H1 (cell line): Measurements from ENCODE around the gene STT3A. TPM values are rescaled to one million over a fixed set of nuclear protein-coding genes. Genes with fewer than 3 reads are reported as not detected.

Source experiments
- CTCF ChIA-PET: fragments of 300-600 bp; sonication (Branson Sonifier 250); formaldehyde crosslinking; loops from one replicate; lab custom pipeline; 2021; ENCODE audit not compliant: partially characterized antibody; lab: Charles Lee
- POLR2A ChIA-PET: fragments of 300-600 bp; sonication (Branson Sonifier 250); formaldehyde crosslinking; loops from one replicate; lab custom pipeline; 2021; ENCODE audit warnings: inconsistent platforms; ENCODE audit not compliant: partially characterized antibody; lab: Charles Lee
- DNase-seq, 2 experiments: peaks; one replicate each; pipeline versions ENCODE4 v3.0.0 to v3.0.0-alpha.2; 2010 to 2022; ENCODE audit warnings: low spot score in 2 of 2, low read depth in 1 of 2, mixed read lengths in 1 of 2
- FAIRE-seq: peaks from 2 replicates; lab custom pipeline; 2011; peaks lifted over from hg19 to GRCh38; lab: Jason Lieb, UNC
- H2AFZ ChIP-seq: 2 replicates; pipeline ENCODE4 v1.8.1; 2012; ENCODE audit warnings: low read length, inconsistent platforms
- H2AK5ac ChIP-seq: 2 replicates; pipeline ENCODE4 v1.6.1; 2013; ENCODE audit warnings: low read depth, low read length
- H2BK120ac ChIP-seq: replicated peaks from 2 replicates; pipeline ENCODE3; 2013; ENCODE audit warnings: low read depth, low read length, inconsistent platforms
- H2BK12ac ChIP-seq: 2 replicates; pipeline ENCODE4 v1.6.1; 2013; ENCODE audit warnings: low read depth, low read length
- H2BK15ac ChIP-seq: 2 replicates; pipeline ENCODE4 v1.6.1; 2013; ENCODE audit warnings: low read length
- H2BK20ac ChIP-seq: 2 replicates; pipeline ENCODE4 v1.6.1; 2013; ENCODE audit warnings: low read length
- H2BK5ac ChIP-seq: 2 replicates; pipeline ENCODE4 v1.6.1; 2013; ENCODE audit warnings: low read depth, low read length
- H3K14ac ChIP-seq: 2 replicates; pipeline ENCODE4 v1.6.1; 2013; ENCODE audit warnings: inconsistent platforms; ENCODE audit not compliant: insufficient read length
- H3K18ac ChIP-seq: 2 replicates; pipeline ENCODE4 v1.6.1; 2013; ENCODE audit warnings: low read length; ENCODE audit errors: extremely low read depth
- H3K23ac ChIP-seq: 2 replicates; pipeline ENCODE4 v1.6.1; 2013; ENCODE audit warnings: inconsistent platforms; ENCODE audit not compliant: insufficient read length
- H3K23me2 ChIP-seq: 2 replicates; pipeline ENCODE4 v1.6.1; 2013; ENCODE audit warnings: low read depth, low read length
- H3K27ac ChIP-seq: 2 replicates; pipeline ENCODE4 v1.6.1; 2011; ENCODE audit warnings: low read depth, low read length, inconsistent platforms
- H3K27me3 ChIP-seq, 4 experiments: replicated peaks in 1 of 4; 1 replicate in 1 of 4; 2 replicates in 3 of 4; pipeline versions ENCODE4 v1.6.1 to v1.8.1; 2011 to 2013; ENCODE audit warnings: low read length in 3 of 4, mild to moderate bottlenecking in 3 of 4, inconsistent platforms in 2 of 4, mixed read lengths in 2 of 4, moderate library complexity in 1 of 4; ENCODE audit not compliant: control insufficient read depth in 3 of 4, insufficient read depth in 3 of 4; ENCODE audit errors: extremely low read depth in 1 of 4
- H3K36me3 ChIP-seq, 4 experiments: 2 replicates each; pipeline versions ENCODE4 v1.6.1 to v1.8.1; 2011 to 2013; ENCODE audit warnings: mild to moderate bottlenecking in 4 of 4, low read length in 3 of 4, moderate library complexity in 2 of 4, control low read depth in 1 of 4, inconsistent platforms in 1 of 4; ENCODE audit not compliant: insufficient read depth in 4 of 4, control insufficient read depth in 2 of 4
- H3K4ac ChIP-seq: replicated peaks from 2 replicates; pipeline ENCODE3; 2013; ENCODE audit warnings: low read length, low read depth, mixed read lengths, inconsistent platforms; ENCODE audit not compliant: insufficient read length
- H3K4me1 ChIP-seq, 4 experiments: replicated peaks in 1 of 4; 1 replicate in 1 of 4; 2 replicates in 3 of 4; pipeline versions ENCODE4 v1.6.1 to v1.8.1; 2011 to 2013; ENCODE audit warnings: low read length in 3 of 4, inconsistent platforms in 2 of 4, mixed read lengths in 1 of 4; ENCODE audit not compliant: insufficient read depth in 4 of 4, control insufficient read depth in 3 of 4
- H3K4me2 ChIP-seq, 2 experiments: 2 replicates each; pipeline versions ENCODE4 v1.6.1 to v1.8.1; 2011 to 2013; ENCODE audit warnings: low read depth in 2 of 2, low read length in 2 of 2, control low read depth in 1 of 2, inconsistent platforms in 1 of 2, mild to moderate bottlenecking in 1 of 2; ENCODE audit not compliant: insufficient read depth in 1 of 2
- H3K4me3 ChIP-seq, 4 experiments: fragments of 200-600, 300-600 bp in 1 of 4; sonication (generic), shearing (Covaris generic), sonication (Bioruptor Twin) in 1 of 4; 2 replicates each; pipeline versions ENCODE4 v1.5.1 to v1.8.1; 2011 to 2016; ENCODE audit warnings: low read length in 4 of 4, low read depth in 3 of 4, control low read depth in 2 of 4, inconsistent platforms in 2 of 4, mild to moderate bottlenecking in 2 of 4, mixed read lengths in 1 of 4, moderate library complexity in 1 of 4; ENCODE audit not compliant: insufficient read depth in 2 of 4; ENCODE audit errors: extremely low read depth in 1 of 4
- H3K56ac ChIP-seq: replicated peaks from 2 replicates; pipeline ENCODE3; 2013; ENCODE audit warnings: low read depth, mild to moderate bottlenecking, mixed read lengths, low read length, inconsistent platforms; ENCODE audit not compliant: insufficient read length
- H3K79me1 ChIP-seq: 2 replicates; pipeline ENCODE4 v1.6.1; 2013; ENCODE audit warnings: low read depth, low read length, control low read depth
- H3K79me2 ChIP-seq, 2 experiments: 2 replicates each; pipeline versions ENCODE4 v1.6.1 to v1.8.1; 2012 to 2013; ENCODE audit warnings: low read length in 2 of 2, mild to moderate bottlenecking in 2 of 2, inconsistent platforms in 1 of 2; ENCODE audit not compliant: insufficient read depth in 2 of 2, control insufficient read depth in 1 of 2
- H3K9ac ChIP-seq, 4 experiments: replicated peaks in 1 of 4; 1 replicate in 1 of 4; 2 replicates in 3 of 4; pipeline versions ENCODE4 v1.6.1 to v1.8.1; 2011 to 2013; ENCODE audit warnings: low read depth in 3 of 4, low read length in 3 of 4, control low read depth in 2 of 4, mild to moderate bottlenecking in 2 of 4, moderate library complexity in 2 of 4, inconsistent platforms in 1 of 4; ENCODE audit errors: extremely low read depth in 1 of 4
- H3K9me3 ChIP-seq, 2 experiments: 2 replicates each; pipeline versions ENCODE4 v1.6.1 to v1.8.1; 2012 to 2013; ENCODE audit warnings: mild to moderate bottlenecking in 2 of 2, moderate library complexity in 2 of 2, control low read depth in 1 of 2, inconsistent platforms in 1 of 2, low read depth in 1 of 2, low read length in 1 of 2, mixed read lengths in 1 of 2; ENCODE audit not compliant: insufficient read depth in 2 of 2
- H4K20me1 ChIP-seq, 2 experiments: replicated peaks in 1 of 2; 2 replicates each; pipeline versions ENCODE3 to v1.8.1; 2011 to 2013; ENCODE audit warnings: inconsistent platforms in 2 of 2, low read length in 2 of 2, mild to moderate bottlenecking in 1 of 2; ENCODE audit not compliant: insufficient read depth in 2 of 2, control insufficient read depth in 1 of 2
- H4K5ac ChIP-seq: 2 replicates; pipeline ENCODE4 v1.6.1; 2013; ENCODE audit warnings: low read length, low read depth, mixed read lengths, inconsistent platforms; ENCODE audit not compliant: insufficient read length
- H4K8ac ChIP-seq: 2 replicates; pipeline ENCODE4 v1.8.0; 2013; ENCODE audit warnings: mild to moderate bottlenecking, moderate library complexity, low read length, inconsistent platforms; ENCODE audit not compliant: insufficient read depth; ENCODE audit errors: extremely low read depth
- H4K91ac ChIP-seq: replicated peaks from 2 replicates; pipeline ENCODE3; 2013; ENCODE audit warnings: low read length, mixed read lengths, inconsistent platforms; ENCODE audit not compliant: insufficient read length
- HDAC6 ChIP-seq: IDR thresholded peaks from one replicate; pipeline ENCODE4 v1.7.1; 2012; ENCODE audit warnings: low read depth, mild to moderate bottlenecking, inconsistent platforms, low read length, moderate library complexity
- POLR2A ChIP-seq, 2 experiments: IDR thresholded peaks; 1 replicate in 1 of 2; 2 replicates in 1 of 2; pipeline ENCODE4 v1.6.1; 2011; ENCODE audit warnings: low read depth in 2 of 2, low read length in 2 of 2, mild to moderate bottlenecking in 2 of 2; ENCODE audit errors: control extremely low read depth in 1 of 2
- RBBP5 ChIP-seq: IDR thresholded peaks from 2 replicates; pipeline ENCODE4 v1.7.1; 2012; ENCODE audit warnings: low read depth, mild to moderate bottlenecking, inconsistent platforms, low read length, moderate library complexity, borderline replicate concordance
- WGBS, 2 experiments: shearing (Covaris generic) in 1 of 2; methylation state at CpG; one replicate each; pipeline versions ENCODE4 v1.1.6 to v1.1.7; 2013 to 2015; ENCODE audit warnings: low lambda C conversion rate in 2 of 2, mixed read lengths in 2 of 2, inconsistent platforms in 1 of 2, low coverage in 1 of 2, missing lambda C conversion rate in 1 of 2; ENCODE audit not compliant: insufficient replicate concordance in 2 of 2, insufficient coverage in 1 of 2, insufficient read length in 1 of 2; ENCODE audit errors: extremely low coverage in 1 of 2, missing lambda C conversion rate in 1 of 2; 5-methylcytosine and 5-hydroxymethylcytosine counted together
- polyA plus RNA-seq, 7 experiments: library from polyadenylated mRNA; depleted of rRNA in 3 of 7; stranded (reverse) in 5 of 7; unstranded in 2 of 7; fragments of >200 nt in 5 of 7; fragments of 200-250 nt in 2 of 7; gene quantifications; 1 replicate in 5 of 7; 2 replicates in 1 of 7; 4 replicates in 1 of 7; pipeline versions ENCODE4 v1.2.1 to v1.2.3, GENCODE V29; 2011 to 2013; ENCODE audit warnings: missing spikeins in 2 of 7, mixed read lengths in 2 of 7
- total RNA-seq: library from RNA; stranded (reverse); fragmentation: NEBNext Ultra II Directional; extraction: Animal tissue kit (Norgen Biotek cat#: 25700); gene quantifications from 2 replicates; pipeline ENCODE4 v1.2.1, GENCODE V29; 2021

Gene STT3A
- total and polyA plus RNA-seq, 2 of the 8 experiments (the other 6 are each of a cell fraction or from before 2014, with no cell fraction given) = 173 to 211 TPM

GRCh38 chr11:125624756-125625213 lies 32.1 kb downstream of the STT3A start, which contains the start of gene CHEK1:
Gene CHEK1 (plus strand): TSS chr11:125625163. CDS start chr11:125626769, 1,606 bp downstream.
- Histone ChIP-seq H3K79me2 (peaks cover 8 to 29% of the 10 kb centered on the region in 2 experiments; a peak in 3 of 4 replicates), H2AFZ (peak within 1 kb of the TSS; percentile 44; the same call in 1 of the 2 replicates), H3K4me2 (peak within 1 kb of the TSS; percentile 75 to 86), H3K9me3 (no peaks in the 10 kb centered on the region), H3K23me2 (peaks cover 4% of the 10 kb centered on the region), H2BK5ac (peak within 1 kb of the TSS; percentile 94), H2AK5ac (no peak within 1 kb of the TSS), H3K56ac (peak within 1 kb of the TSS; percentile 91), H4K20me1 (no peaks in the 10 kb centered on the region), H4K8ac (peak within 1 kb of the TSS; percentile 98), H3K27me3 (no peaks in the 10 kb centered on the region), H2BK120ac (no peak within 1 kb of the TSS), H3K14ac (no peak within 1 kb of the TSS), H3K4me1 (peaks cover 0 to 5% (median 2%) of the 10 kb centered on the region in 4 experiments; a peak in 3 of 7 replicates), H3K27ac (peak within 1 kb of the TSS; percentile 98), H2BK15ac (no peak within 1 kb of the TSS; the same call in 1 of the 2 replicates), H3K23ac (no peak within 1 kb of the TSS), H4K91ac (peak within 1 kb of the TSS; percentile 45), H4K5ac (peak within 1 kb of the TSS; percentile 92), H2BK20ac (no peak within 1 kb of the TSS), H3K9ac (peak within 1 kb of the TSS; percentile 92 to 99 (median 96)), H2BK12ac (peak within 1 kb of the TSS; percentile 91; the same call in 1 of the 2 replicates), H3K36me3 (peaks cover 8 to 46% (median 27%) of the 10 kb centered on the region in 4 experiments), H3K4me3 (peak within 1 kb of the TSS; percentile 82 to 97 (median 92)), H3K18ac (peak within 1 kb of the TSS; percentile 93; the same call in 1 of the 2 replicates), H3K79me1 (no peaks in the 10 kb centered on the region; the same call in 1 of the 2 replicates), H3K4ac (peak within 1 kb of the TSS; percentile 50)
- FAIRE-seq (no peak), DNase-seq (no peak)
- ChIA-PET POLR2A (interaction anchor here (0.8 to 4.0 kb wide), 20 partner anchors 9 to 437 kb away, joined by 3 to 49 read pairs (median 6); partner anchors contain the start of genes EI24, FEZ1, HYLS1 and STT3A), CTCF (interaction anchor here (0.6 to 1.3 kb wide), 4 partner anchors 10 to 689 kb away, joined by 3 to 4 read pairs (median 4); no protein-coding TSS in a partner anchor)
- 72% methylated on average over 9 of the region's 9 CpGs; no CpG with 5 or more reads in 1 of the 2 experiments for WGBS, 2 experiments
- TF ChIP-seq HDAC6 = no peak
- no peak for TF ChIP-seq RBBP5
- TF ChIP-seq POLR2A (IDR thresholded peaks at IDR 0.05; ENCODE audit: control extremely low read depth in 1 of 2, low read depth in 2 of 2, low read length in 2 of 2) = no peak
